Right renal pelvis (tissue), 4 donors: Measurements from ENCODE around the gene ANXA5. TPM values are rescaled to one million over a fixed set of nuclear protein-coding genes. Genes with fewer than 3 reads are reported as not detected.
A peak's percentile ranks its signal among the peaks of the same experiment; 100 is the strongest.

Experiments used
- DNase-seq, 4 donors: peaks; one replicate each; pipeline ENCODE4 v3.0.0-alpha.2; 2013; ENCODE audit warnings: low read depth in 4 of 4, low spot score in 3 of 4, missing footprints in 1 of 4
- polyA plus RNA-seq, 4 donors: library from polyadenylated mRNA; unstranded; fragments of 120-200 nt; gene quantifications; one replicate each; pipeline ENCODE4 v1.2.1, GENCODE V29; 2013; ENCODE audit not compliant: insufficient read length in 4 of 4

The ANXA5 gene
- polyA plus RNA-seq, 4 donors: 403 to 472 (median 450) TPM

DNA sequence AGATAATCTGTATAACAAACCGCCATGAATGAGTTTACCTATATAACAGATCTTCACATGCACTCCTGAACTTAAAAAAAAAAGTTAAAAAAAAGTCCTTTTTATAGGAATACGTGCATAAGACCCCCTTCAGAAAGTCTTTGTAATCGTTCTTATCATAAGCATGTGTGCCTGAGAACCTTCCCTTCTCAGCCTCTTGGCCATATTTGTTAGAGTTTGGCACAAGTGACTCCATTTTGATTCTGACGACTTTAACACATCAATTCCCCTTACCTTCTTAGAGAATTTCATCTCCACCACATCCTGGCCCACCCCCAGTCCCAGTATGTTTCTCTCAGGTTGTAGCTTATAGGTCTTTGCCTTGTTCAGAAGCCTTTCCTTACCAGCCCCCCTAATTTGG lies 16.0 kb upstream of the ANXA5 start:
- no peak for DNase-seq

DNA sequence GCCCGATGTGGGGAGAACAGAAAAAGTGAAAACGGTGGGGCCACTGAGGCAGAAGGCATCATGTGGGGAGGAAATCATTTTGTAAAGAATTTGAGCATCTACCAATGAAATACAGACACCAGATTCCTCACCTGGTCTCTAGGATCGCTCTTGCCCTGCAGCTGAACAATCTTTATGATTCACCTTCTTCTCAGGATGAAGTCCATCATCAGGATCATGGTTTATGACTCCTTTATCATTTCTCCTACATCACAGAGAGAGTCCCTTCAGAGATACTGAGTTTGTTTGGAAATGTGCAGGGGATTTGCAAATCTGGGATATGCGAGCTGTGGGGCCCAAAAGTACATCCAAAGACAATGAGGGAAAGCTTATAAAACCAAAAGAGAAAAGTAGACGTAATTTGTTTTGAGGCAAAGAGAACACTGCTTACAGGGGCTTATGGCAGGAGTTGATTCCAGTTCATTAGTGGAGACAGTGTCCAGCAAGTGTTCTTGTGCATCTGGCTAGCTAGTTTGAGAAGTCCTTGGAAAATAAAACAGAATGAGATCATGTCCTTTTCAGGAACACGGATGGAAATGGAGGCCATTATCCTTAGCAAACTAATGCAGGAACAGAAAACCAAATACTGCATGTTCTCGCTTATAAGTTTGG lies 15.3 kb upstream of the ANXA5 start:
- DNase-seq: no peak

DNA sequence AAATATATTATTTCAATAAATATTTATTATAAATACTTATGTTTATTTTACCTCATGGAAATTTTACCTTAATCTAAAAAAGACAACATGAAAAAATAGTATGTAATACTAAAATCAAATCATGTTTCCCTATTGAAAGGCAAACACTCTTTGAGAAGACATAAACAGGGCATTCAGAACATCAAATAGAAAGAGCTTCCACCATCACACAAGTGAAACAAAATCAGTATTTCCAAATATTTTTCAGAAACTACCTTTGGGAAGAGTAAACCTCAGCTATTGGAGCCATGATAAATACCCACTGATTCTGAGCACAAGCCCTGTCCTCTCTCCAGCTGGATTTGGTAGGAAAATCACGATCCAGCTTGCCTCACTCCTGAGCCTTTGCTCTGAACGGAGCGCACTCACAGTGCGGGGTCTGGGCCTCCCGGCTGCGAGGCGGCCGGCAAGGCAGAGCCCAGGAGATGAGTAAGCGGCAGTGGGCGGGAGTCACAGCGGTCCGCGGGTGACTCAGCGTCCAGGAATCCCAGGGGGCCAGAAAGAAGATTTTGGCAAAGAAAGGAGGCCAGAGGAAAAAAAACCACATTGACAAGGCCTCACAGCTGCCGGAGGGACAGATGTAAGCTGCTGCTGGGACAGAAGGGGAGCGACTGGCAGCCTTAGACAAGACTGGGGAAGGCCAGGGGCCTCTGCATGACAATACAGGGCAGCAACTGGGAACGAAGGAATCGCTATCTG lies 14.7 kb upstream of the ANXA5 start:
- DNase-seq: peak in 3 of 4 donors; percentile 38 to 41 (median 40)

DNA sequence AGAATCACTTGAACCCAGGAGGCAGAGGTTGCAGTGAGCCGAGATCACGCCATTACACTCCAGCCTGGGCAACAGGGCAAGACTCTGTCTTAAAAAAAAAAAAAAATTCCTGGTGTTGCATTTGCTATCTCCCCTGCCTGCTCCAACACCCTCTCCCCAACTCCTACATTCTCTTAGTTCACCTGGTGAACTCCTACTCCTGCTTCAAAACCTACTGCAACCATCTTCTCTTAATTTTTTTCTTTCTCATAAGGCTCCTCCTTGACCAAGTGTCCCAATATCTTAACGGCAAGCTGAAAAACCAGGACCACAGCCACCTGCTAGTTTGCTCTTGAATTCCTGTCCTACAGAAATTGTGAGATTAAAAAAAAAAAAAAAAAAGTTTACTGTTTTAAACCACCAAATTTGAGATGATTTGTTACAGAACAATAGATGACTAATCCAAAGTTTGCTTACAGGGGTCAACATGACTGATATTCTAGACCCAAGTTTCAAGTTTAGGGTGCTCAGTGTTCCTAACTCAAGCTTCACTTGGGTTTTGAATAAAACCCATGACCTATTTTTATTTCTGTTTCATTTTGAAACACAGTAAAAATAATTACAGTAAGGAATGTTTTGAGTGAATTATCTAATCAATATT lies 13.1 kb upstream of the ANXA5 start:
- no peak for DNase-seq

DNA sequence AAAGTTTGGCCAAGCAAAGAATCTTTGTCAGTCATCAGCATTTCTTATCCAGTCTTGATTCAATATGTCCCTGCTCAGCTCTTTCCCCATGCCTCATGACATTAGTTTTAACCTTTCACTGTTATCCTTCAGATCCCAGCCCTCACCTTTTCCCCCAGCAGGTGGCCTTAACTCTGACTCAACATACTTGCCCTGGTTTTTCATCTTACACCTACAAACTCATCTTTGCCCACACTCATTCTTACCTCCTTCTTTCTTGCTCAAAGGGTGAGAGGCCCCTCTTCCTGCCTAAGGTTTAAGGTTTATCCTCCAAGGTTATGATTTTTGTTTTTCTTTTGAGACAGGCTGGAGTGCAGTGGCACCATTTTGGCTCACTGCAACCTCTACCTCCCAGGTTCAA lies 10.6 kb upstream of the ANXA5 start:
- no peak for DNase-seq

DNA sequence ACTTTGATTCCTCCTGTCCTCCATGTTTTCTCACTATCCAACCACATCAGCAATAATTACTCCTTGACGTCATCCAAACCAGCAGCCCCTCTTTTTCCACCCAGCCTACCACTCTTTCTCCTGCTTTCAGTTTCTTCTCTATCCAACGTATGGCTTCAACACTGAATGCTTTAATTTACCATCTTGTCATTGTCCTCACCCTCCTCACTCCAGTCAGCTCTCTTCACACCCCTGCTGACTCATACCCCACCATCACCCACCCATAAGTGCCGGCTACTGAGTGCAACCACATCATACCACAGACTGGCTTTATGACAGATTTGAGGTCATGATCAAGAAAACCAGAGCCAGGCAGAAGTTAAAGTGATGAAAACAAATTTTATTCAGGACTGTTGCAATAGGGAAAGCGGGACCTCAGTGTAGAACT lies 9.8 kb upstream of the ANXA5 start:
- no peak for DNase-seq

DNA sequence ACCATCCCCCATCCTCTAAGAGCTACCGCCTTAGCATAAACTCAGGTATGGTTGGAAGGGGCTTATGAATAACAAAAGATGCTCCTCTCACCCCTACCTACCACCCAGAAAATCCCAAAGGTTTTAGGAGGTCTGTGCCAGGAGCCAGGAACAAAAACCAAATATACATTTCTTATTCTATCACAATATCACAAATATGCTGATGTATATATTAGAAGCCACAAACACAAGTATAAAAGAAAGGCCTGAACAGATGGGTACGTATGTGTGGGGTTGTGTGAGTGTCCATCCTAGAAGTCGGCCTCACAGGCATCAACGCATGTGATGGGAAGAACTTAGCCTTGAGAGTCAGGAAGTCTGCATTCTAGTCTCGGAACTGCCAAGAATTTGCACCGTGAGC lies 8.7 kb upstream of the ANXA5 start:
- DNase-seq: no peak

DNA sequence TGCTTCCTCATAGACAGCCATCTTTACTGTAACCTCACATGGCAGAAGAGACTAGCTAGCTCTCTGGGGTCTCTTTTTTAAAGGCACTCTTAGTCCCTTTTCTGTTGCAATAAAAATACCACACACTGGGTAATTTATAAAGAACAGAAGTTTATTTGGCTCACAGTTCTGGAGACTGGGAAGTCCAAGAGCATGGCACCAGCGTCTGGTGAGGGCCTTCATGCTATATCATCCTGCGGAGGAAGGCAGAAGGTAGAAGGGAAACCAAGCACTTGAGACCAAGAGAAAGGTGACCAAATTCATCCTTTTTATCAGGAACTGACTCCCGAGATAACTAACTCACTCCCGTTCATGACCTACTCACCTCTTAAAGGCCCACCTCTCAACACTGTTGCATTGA lies 5.4 kb upstream of the ANXA5 start:
- no peak for DNase-seq

DNA sequence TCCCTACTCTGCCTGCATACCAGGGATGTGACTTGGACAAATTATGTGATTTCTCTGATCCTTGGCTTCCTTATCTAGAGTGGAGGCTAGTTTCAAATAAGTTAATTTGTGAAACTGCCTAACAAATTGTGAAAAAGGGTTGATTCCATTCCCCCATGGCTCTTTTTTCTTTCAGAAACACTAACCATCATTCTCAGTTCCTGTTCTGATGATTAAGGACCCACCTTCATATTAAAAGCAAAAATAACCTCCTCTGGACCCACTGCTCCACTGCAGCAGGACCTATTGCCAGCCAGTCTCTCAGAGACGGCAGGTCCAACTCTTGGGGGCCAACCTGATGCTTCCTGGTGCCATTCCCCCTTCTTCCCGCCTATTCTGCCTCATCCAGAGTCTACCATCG lies 4.5 kb upstream of the ANXA5 start:
- no peak for DNase-seq

DNA sequence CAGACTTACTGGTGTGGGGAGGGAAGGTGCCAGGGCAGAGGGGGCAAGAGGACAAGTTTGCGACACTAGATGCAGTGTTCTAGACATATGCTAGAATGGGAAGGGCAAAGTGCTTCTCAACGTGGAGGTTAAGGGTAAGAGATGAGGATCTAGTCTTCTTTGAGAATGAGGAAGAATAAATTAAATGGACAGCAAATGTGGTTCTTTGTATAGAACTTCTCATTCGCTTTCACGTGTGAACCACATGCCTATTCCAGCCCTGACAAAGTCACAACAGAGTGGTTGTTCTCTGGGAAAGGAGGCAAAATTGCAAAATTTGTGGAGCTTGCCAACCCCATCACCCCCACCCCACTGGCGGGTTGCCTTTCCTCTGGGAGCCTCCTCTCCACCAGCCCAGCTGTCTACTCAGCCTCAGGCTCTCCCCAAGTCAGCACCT lies 1.5 kb upstream of the ANXA5 start:
- no peak for DNase-seq

DNA sequence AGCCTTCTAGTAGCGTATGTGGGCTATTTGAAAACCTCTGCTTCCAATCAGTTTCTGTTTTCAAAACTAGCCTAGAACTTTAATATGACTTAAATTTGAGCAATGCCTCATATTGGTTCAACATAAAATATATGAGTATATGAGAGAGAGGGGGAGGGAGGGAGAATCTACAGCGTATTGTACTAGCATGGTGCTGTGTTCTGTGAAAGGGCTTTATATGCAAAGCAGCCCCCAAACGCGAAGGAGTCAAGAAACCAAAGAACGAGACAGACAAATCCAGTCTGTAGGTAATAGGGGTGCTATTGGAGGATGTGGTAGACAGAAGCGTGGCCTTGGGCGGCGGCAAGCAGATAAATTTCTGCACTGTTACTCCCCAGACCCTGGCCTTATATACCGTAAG lies 784 bp upstream of the ANXA5 start:
- no peak for DNase-seq

DNA sequence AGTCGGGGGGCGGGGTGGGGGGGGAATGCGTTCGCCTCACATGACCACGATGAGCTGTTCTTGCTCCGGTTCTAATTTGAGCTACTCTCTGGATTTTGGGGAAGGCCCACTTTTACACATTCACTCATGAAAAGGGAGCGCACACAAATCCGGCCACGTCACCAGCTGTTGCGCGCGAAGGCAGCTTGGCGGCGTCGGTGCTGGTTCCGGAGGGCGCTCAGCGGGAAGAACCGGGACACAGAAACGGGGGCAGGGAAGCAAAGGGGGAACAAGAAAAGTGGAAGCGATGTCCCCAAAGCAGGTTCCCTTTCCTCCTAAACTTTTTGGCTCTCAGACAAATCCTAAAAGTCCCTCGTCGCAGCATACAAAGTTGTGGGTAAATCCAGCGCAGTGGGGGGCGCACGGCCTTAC lies 605 bp downstream of the ANXA5 start:
- peak; percentile 42 to 58 (median 54) for DNase-seq

DNA sequence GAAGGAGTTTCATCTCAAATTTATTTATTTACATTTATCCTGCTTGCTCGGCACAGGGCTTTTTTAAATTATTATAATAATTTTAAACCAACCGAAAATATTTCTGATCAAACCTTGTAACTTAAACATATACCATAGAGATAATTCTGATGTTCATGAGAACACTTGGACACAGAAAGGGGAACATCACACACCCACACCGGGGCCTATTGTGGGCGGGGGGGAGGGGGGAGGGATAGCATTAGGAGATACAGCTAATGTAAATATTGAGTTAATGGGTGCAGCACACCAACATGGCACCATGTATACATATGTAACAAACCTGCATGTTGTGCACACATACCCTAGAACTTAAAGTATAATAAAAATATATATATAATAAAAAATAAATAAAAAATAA lies 2.9 kb downstream of the ANXA5 start:
- DNase-seq: no peak

DNA sequence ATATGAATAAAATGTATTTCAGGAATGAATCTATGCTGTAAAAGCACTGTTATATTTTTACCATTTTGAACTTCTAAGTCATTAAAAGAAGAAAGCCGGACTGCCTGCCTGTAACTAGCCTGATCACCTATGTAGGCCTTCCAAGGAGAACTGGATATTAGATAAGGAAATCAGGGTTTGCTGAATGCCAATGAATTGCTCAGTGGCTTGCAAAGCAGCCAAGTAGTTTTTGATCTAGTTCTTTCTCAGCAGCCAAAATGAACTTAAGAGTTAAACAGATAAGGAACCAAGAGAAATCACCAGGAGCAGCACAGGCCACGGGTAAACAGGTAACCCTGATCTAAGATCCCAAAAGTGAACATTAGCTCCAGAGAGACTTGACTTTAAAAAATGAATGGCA lies 3.3 kb downstream of the ANXA5 start:
- DNase-seq: no peak

DNA sequence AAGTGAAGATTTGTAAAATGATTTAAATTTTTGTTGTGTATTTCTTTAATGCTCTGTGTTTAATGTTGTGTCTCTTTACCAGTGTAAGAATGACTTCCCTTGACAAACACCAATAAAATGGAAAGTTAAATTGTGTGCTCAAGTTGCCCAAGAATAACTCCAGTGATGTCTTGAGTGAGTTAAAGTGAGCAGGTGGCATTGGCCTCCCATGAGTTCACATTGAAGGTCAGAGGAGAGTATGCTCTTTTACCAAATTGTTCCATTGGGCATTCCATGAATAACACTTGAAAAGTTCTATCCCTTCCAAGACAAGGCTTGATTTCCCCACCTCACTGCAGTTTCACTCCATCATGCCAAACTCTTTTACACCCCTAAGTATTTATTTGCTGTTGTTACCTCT lies 4.5 kb downstream of the ANXA5 start:
- DNase-seq: no peak

DNA sequence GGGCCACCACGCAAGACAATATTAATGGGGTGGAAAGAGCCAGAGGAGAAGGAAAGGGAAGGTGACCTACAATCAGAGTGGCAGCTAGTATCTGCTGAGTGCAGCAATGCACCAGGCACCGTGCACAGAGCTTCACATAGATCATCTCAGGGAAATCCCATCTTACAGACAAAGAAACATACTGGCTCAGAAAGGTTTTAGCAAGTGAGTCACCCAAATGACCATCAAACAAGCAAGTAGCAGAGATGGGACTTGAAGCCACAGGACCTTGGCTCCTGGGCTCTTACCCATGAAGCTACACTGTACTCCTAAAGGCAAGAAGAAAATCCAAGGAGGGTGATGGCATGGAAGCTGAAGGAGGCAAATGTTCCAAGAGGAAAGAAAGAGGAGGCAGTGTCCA lies 6.8 kb downstream of the ANXA5 start:
- DNase-seq: no peak

DNA sequence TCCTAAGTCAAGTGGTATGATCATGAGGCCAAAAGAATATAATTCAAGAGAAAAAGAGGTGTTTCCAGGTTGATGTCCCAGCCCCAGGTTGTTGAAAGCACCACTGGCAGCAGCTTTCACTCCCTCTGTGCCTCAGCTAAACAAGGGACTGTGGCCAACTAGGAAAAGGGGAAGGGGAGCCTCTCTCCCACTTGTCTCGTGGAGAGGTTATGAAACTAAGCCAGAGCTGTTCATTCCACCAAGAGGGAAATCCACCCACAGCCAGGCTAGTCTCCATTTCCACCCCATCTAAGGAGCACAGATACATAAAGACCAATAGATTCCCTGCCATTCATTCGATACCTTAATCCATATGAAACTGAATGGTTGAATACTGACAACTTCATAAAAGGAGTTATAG lies 8.1 kb downstream of the ANXA5 start:
- DNase-seq: no peak

DNA sequence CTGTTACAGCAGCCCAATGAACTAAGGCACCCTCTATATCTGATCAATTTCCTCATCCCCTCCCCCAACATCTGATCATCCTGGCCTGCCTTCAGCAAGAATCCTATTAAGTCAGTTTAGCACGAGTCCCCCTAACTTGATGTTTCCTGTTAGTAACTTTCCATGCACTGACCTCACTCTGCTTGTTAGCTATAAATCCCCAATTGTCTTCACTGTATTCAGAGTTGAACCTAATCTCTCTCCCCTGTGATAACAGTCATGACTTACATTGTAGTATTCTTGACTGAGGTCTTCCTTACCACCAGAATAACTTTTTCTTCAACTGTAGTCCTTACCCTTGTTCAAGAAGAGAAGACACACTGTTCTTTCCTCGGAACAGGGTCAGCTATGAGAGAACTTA lies 8.5 kb downstream of the ANXA5 start:
- no peak for DNase-seq

DNA sequence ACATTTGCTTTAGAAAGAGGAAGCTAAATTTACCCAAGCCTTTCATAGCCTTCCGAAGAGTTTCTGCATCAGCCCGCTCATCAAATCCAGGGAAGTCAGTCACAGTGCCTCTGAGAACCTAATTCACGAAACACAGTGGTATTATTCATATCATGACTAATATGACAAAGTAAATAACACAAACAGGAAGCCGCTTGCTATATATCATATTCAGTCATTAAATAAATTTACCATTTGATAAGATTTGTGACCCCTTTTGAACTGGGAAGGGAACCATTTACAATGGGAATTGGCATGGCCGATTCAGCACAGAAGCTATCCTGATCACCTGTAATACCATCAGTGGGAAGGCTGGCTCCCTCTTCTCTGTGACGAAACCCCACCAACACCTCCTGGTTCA lies 10.5 kb downstream of the ANXA5 start:
- no peak for DNase-seq

DNA sequence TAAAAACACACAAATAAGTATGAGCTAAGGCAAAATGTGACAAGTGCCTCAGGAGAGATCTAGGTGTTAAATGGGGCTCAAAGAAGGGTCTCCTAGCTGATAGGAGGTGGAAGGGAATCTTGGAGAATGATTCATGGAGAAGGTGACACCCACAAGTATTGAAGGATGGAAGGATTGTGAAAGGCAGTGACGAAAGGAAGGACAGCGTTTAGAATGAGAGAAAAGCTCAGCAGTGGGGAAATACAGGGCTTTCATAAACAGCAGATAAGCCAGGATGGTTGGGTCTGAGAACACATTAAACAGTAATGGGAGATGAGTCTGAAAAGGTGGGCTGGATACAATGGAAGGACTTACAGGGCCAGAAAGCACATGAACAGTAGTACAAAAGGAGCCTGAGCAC lies 11.5 kb downstream of the ANXA5 start:
- no peak for DNase-seq

DNA sequence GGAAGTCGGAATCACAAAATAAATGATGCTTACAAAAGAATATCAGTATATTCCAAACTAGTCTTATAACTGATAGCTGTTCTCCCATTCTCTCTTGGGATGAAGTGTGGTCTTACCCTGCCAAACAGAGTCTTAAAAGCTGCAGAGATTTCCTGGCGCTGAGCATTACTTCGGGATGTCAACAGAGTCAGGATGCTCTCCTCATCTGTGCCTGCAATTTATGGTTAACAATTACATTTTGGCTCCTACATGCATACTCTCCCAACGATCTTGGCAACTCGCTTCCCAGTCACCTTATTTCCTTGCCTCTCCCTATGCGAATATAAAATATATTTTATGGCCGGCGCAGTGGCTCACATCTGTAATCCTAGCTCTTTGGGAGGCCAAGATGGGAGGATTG lies 12.2 kb downstream of the ANXA5 start:
- no peak for DNase-seq

DNA sequence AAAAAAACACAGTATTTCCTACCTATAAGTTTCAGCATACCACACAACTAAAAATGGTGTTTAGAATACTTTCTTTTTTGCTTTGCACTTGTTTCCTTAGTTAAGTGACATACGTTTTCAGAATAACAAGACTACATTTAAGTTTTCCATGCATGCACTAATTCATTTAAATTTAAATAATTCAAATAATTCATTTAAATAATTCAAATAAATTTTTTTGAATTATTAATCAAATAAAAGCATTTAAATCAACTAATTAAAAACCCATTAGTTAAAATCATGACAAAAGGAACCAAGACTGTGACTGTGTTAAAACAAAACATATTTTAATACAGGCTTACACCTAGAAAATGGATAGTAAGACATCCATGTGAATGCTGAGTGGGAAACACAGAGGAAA lies 12.8 kb downstream of the ANXA5 start:
- DNase-seq: no peak
